DMS79 treated with DMSO at 0.1 percent for 48 hours (cell line): ENCODE data around the gene OLA1.
"Not testable (repeated sequence)": the region's sequence is repeated elsewhere in the genome, so short reads cannot be mapped to it uniquely, and the experiment has no call there.

Experiments used
- DNase-seq: peaks from one replicate; lab custom pipeline; 2025; lab: John Stamatoyannopoulos, UW

Gene OLA1

DNA sequence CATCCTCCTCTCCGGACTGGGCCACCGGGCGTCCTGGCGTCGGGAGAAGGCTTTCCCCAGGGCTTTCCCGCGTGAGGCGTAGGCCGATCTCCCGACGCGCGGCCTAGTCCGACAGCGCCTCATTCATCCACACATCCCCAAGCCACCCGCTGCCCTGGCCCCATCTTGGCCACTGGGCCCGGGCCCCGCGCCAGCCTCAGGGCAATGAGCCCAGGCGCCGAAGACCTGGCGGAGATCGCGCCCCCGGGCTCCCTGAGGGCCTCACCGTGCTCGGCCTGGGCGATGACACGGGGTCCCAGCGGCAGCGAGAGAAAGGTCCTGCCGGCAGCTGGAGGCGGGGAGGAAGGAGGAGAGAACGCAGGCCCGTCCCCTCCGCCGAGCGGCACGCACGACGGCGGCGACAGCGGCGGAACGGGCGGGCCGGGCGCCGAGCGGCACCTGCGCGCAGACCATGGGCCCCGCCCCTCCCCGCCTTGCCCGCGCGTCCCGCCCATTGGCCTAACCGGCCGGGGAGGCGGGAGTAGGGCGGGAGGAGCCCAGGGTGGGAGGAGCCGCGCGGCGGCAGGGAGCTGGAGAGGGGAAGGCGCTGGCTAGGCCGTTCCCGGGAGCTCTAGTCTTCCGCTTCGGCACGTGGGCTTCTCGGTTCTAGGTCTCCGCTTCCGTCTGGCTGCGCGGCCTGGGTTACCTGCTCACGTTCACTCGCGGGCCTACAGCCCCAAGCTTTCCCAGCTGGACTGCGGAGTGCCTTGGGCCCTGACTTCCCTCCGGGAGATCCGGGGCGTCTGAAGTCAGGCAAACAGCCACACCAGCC, at the start of gene OLA1:
Gene OLA1 (minus strand): TSS at position 346 of the 811 bp plus-strand sequence. CDS start 1,717 bp downstream, outside the sequence.
- DNase-seq: peak; percentile 91

DNA sequence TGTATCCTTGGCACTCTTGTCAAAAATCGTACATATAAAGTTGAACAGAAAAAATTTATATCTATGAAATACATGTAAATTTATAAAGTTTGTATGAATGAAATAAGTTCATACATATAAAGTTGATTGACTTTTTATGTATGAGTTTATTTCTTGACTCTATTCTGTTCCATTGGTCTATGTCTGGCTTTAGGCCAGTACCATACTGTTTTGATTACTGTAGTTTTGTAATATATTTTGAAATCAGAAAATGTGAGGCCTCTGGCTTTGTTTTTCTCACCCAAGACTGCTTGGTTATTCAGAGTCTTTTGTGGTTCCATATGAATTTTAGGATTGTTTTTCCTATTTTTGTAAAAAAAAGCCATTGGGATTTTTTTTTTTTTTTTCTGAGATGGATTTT, 44.6 kb upstream of the OLA1 start:
- no peak for DNase-seq

DNA sequence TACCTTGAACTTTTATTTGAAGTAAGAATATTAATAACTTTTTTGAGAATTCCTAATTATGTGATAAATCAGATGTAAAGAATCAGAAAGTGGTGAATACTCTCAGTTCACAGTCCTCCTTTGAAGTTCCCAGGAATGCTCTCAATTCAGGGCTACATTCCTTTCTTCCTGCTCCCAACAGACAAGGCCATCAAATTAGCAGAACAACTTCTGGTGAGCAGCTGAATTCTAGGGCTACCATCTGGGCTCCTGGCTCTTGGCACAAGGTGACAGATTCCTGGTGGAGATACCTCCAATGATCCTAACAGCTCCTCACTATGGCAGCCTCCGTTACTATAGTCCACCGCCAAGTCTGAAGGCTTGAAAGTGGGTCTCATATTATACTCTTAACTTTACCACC, 37.8 kb upstream of the OLA1 start:
- DNase-seq: no peak

DNA sequence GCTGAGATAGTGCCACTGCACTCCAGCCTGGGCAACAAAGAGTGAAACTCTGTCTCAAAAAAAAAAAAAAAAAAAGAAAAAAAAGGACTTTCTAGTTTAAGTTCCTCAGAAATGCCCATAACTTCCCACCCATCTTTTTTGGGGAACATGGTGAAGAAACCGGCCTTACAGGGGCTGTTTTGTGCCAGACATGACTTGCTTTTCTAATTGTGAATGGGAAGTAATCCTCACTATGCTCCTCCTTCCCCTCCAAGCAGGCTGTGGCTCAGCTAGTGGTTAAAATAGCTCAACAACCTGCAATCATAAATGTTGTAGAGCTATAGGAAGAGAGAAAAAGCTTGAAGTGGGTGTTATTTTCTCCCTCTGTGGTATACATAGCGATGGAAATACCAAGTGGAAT, 34.1 kb upstream of the OLA1 start:
- no peak for DNase-seq

DNA sequence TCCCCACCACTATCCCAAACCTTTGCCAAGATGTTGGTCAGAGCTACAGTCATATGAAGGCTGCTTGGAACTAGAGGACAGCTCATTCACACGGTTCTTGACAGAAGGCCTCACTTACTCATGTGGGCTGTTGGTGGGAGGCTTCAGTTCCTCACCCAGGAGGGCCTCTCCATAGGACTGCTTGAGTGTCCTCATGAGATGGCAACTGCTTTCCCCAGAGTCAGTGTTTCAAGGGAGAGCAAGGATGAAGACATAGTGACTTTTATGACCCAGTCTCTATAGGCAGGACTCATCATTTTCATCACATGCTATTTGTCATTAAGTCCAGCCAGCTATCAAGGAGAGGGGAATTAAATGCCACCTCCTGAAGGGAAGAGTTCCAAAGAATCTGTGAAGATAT, 33.4 kb upstream of the OLA1 start:
- no peak for DNase-seq

DNA sequence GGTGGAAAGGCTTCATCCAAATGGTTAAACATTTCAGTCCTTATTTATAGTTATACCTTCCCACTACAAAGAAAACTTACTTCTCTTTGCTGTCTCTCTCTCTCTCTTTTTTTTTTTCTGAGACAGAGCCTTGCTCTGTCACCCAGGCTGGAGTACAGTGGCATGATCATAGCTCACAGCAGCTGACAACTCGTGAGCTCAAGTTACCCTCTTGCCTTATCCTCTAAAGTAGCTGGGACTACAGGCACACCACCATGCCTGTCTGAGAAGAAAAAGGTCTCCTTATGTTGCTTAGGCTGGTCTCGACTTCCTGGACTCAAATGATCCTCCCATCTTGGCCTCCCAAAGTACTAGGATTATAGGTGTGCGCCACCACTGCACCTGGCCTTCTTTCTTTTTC, 32.3 kb upstream of the OLA1 start:
- no peak for DNase-seq

DNA sequence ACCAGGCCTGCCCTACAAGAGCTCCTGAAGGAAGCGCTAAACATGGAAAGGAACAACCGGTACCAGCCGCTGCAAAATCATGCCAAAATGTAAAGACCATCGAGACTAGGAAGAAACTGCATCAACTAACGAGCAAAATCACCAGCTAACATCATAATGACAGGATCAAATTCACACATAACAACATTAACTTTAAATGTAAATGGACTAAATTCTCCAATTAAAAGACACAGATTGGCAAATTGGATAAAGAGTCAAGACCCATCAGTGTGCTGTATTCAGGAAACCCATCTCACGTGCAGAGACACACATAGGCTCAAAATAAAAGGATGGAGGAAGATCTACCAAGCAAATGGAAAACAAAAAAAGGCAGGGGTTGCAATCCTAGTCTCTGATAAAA, 21.9 kb upstream of the OLA1 start:
- not testable (repeated sequence) for DNase-seq

DNA sequence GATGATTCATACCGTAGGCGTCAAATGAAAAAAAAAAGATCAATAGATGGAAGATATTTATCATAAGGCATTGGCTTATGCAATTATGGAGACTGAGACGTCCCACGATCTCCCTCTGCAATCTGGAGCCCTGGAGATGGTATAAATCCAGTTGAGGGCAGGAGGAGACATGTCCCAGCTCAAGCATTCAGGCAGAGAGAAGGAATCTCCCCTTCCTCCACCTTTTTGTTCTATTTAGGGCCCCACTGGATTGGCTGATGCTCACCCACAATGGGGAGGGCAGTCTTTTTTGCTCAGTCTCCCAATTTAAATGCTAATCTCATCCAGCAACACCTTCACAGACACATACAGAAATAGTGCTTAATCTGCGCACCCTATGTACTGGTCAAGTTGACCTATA, 18.0 kb upstream of the OLA1 start:
- no peak for DNase-seq

DNA sequence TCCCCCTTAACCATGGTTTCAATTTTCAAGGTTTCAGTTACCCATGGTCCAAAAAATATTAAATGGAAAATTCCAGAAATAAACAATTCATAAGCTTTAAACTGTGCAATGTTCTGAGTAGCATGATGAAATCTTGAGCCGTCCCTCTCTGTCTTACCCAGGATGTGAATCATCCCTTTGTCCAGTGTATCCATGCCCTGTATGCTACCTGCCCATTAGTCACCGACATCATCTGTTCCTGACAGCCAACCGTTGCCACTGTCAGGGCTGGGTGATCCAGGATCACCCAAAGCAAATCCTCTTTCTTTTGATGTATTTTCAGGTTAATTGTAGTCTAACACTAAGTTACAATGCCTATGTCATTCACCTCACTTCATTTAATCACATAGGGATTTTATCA, 15.7 kb upstream of the OLA1 start:
- no peak for DNase-seq

DNA sequence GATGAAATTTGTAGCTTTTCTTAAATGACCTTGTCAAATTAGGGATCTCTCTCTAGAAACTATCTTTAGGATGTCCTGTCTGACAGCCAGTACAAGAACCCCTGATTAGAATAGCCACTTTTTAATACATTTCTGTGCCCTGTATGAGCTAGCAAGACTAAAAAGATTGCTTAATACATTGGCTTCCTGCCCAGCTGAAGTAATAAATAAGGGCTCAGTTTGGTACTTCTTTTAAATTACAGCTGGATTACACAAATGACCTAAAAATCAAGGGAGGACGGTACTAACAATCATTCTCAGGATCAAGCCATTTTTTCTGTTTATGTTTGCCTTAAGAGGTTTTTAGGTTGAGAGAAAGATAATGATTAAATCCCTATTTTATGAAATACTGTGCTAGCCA, 11.6 kb upstream of the OLA1 start:
- peak; percentile 42 for DNase-seq

DNA sequence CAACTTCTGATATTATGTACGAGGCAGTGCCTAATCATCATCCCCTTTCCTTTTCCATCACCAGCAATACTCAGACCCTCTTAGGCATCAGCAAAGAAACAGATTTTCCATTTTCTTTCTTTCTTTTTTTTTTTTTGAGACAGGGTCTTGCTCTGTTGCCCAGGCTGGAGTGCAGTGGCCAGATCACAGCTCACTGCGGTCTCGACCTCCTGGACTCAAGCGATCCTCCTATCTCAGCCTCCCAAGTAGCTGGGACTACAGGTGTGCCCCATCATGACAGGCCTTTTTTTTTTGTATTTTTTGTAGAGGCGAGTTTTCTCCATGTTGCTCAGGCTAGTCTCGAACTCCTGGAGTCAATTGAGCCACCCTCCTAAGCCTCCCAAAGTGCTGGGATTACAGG, 5.9 kb upstream of the OLA1 start:
- DNase-seq: no peak

DNA sequence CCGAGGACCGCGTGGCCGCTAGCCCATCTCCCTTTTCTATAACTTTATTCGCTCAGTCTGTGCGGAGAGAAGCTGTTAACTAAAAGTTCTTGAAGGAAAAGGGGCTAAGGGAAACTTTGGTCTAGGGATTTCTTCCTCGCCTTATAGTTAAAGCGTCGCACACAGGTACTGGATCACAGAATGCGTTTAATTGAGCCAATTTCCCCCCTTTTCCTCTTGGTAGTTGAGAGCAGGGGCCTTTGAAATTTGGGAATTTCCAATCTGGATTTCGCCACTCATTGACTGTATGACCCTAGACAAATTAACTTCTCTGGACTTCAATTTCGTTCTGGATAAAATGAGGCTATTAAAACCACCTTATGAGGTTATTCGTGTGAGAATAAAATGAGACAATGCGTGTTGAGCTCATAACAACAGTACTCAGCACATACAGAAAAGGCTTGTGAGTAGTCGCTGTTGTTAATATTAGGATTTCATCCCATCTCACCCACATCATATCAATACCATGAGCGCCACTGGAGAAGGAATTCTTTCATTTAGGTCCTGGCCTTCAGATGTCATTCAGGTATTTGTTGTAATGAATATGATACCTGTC, 763 bp upstream of the OLA1 start:
- DNase-seq: no peak

DNA sequence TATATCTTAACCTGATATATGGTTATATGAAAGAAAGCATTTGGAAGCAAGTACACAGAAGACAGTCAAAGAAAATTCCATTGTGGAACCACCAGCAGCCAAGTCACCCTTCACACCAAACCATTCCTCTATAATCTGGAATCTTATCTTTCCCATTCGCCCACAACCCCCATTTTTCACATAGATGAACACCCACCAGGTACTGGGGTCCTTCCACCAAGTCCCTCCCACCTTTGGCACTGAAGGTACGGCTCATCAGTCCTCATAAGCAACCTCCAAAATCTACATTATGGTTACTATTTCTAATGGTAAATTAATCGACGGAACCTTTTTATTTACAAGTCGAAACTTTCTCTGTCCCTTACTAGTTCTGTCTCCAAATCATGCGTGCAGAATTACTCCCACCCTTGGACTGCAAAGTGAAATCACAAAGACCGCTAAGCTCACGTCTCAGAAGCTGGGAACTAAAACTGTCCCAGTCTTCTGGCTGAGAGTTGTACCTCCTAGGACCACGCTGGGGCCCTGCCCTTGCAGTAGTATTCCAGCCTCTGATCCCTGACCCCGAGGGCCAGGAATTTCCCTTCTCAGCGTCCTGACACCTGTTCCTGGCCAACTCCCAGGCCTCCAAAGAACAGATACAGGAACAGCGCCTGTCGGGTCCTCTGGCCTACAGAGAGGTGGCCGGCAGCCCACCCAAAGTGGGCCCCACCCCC, 702 bp downstream of the OLA1 start:
- DNase-seq: peak; percentile 55

DNA sequence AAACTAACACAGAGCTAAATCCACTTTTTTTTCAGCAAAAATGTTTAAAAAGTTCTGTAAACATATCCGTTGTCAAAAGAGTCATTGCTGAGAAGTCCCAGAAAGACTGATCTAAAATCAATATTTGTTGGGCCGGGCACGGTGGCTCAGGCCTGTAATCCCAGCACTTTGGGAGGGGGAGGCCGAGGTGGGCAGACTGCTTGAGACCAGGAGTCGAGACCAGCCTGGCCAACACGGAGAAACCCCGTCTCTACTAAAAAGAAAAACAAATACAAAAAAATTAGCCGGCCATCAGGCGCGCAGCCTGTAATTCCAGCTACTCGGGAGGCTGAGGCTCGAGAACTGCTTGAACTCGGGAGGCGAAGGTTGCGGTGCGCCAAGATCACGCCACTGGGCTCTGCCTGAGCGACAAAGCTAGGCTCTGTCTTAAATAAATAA, 1.4 kb downstream of the OLA1 start:
- no peak for DNase-seq

DNA sequence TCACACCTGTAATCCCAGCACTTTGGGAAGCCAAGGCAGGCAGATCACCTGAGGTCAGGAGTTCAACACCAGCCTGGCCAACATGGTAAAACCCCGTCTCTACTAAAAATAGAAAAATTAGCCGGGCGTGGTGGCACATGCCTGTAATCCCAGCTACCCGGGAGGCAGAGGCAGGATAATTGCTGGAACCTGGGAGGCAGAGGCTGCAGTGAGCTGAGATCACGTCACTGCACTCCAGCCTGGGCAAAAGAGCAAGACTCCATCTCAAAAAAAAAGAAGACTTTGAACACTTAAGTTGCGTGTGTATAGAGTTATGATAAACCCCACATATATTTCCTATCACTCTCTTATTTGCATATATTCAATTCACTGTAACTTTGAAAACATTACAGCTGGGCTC, 2.7 kb downstream of the OLA1 start:
- not testable (repeated sequence) for DNase-seq

DNA sequence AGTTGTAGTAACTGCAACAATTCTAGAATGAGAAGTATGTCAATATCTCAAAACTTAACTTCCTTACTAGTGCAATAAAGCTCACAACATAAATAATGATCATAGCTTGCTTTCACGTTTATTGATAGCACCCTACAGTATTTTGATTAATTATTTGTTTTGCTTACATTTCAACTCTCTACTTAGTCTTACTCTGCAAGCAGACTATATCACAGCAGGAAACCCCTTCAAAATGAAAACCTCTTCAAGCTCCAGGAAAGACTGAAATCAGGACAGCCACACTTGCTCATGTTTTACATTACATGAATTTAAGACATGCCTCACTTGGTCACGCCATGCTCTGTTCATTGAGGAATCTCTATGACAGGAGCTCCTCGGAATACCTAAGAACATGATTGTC, 3.3 kb downstream of the OLA1 start:
- DNase-seq: no peak

DNA sequence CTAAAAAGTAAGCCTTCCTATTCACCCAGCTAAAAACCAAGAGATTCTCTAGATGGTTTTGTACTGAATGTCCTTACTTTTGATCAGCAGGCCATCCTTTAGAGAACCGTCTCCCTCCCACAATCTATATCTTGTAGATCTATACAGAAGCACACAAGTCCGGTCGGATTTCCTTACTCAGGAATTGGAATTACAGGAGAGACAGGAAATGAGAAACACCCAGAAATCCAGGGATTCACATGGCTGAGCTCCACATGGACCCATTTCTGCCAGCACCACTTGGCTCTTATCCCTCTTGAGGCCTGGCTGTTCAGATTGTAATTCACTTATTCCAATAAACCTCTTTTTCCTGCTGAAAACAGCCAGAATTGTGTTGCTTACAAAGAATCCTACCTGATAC, 4.5 kb downstream of the OLA1 start:
- DNase-seq: no peak

DNA sequence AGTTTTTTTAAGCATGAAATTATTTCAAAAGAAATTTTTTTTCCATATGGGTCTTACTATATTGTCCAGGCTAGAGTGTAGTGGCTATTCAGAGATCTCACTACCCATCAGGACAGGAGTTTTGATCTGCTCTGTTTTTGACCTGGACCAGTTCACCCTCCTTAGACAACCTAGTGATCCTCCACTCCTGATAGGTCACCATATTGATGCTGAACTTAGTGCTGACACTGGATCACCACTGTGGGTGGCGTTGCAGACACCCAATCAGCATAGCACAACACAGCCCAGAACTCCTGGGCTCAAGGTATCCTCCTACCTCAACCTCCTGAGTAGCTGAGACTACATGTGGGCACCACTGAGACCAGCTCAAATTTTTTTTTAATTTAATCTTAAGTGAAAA, 8.2 kb downstream of the OLA1 start:
- no peak for DNase-seq

DNA sequence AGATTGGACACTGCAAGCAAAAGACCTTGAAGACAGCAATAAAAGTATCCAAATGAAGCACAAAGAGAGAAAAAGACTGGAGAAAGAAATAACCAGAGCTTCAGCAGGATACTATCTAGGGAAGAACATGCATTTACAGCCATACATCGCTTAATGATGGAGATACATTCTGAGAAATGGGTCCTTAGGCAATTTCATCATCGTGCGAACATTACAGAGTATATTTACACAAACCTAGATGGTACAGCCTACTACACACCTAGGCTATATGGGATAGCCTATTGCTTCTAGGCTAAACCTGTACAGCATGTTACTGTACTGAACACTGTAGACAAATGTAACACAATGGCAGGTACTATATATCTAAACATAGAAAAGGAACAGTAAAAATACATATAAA, 11.9 kb downstream of the OLA1 start:
- no peak for DNase-seq

DNA sequence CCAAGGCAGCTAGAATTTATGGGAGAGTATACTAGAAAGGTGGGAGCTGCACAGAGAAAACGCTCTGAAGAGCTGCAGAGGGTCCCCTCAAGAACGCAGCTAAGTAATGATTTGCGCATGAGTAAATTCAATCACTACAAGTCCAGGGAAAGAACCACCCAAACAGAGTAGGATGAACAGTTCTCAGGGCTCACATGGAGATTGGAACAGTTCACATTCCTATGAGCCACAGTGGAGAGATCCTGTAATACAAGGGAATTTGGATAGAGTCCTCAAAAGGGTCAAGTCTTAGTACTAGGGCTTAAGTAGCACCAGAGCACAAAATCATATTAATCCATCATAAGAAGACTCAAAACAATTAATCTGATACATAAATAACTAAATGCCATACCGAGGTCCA, 12.7 kb downstream of the OLA1 start:
- no peak for DNase-seq

DNA sequence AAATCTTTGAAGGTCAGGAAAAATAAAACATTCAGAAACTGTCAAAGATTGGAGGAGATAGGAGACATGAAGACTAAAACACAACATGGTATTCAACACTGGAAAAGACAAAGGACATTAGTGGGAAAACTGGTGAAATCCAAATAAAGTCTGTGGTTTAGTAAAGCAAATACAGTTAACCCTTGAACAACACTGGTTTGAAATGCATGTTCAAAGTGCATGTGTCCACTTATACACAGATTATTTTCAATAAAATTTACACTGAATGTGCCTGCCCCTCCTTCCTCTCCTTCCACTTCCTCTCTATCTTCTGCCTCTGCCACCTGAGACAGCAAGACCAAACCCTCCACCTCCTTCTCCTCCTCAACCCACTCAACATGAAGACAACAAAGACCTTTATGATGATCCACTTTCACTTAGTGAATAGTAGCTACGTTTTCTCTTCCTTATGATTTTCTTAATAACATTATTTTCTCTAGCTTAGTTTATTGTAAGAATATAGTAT, 14.5 kb downstream of the OLA1 start:
- no peak for DNase-seq

DNA sequence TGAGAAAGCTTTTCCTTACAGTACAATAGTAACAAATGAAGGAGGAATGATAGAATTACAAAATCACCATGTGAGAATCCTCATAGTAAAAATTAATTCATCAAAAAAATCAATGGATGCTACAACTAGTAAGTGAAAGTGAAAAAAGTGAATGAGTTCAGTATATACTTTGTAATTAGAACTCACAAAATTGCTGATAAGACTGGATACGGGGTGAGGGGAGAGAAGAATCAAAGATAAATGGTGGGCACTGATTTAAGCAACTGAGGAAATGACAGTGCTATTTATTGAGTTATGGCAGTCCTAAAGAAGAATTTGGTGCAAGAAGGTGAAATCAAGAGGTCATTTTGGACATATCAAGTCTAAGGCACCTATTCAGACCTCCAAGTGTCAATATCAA, 20.6 kb downstream of the OLA1 start:
- DNase-seq: no peak

DNA sequence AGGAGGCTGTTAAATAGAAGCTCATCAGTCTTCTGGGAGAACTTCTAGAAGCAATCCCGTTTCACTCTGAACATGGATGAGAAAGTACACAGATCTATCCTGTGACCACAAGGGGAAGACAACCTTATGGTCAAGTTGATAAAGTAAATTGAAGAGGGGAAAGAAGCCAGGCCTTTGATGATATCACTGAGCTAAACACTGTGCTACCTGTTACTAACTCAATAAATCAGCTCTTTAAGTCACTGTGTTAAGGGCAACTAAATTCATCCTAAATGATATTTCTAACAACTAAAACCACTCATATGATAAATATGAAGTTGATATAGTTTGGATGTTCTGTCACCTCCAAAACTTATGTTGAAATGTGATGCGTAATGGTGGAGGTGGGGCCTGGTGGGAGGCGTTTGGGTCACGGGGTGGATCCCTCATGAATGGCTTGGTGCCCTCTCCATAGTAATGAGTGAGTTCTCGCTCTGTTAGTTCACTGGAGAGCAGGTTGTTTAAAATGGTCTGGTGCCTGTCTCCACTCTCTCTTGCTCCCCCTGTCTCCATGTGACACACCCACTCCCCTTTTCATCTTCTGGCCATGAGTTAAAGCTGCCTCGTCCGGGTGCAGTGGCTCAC, 23.6 kb downstream of the OLA1 start:
- DNase-seq: no peak
